Activated CD4-positive, alpha-beta memory T cell treated with anti-CD3 and anti-CD28 coated beads for 36 hours (primary cell): ENCODE results near the gene FGD5. TPM values are rescaled to one million over a fixed set of nuclear protein-coding genes. Genes with fewer than 3 reads are reported as not detected.

Experiments used
- CTCF ChIA-PET: fragments of 350-600 bp; sonication (Branson Sonifier 250); formaldehyde crosslinking; loops from one replicate; lab custom pipeline; 2021; ENCODE audit warnings: antibody characterized with exemption, inconsistent platforms; lab: Charles Lee
- POLR2A ChIA-PET: fragments of 350-600 bp; sonication (Branson Sonifier 250); formaldehyde crosslinking; loops from one replicate; lab custom pipeline; 2021; ENCODE audit warnings: antibody characterized with exemption; lab: Charles Lee
- DNase-seq: peaks from one replicate; pipeline ENCODE4 v3.0.0-alpha.2; 2020
- H3K27ac Mint-ChIP-seq: one replicate; pipeline ENCODE4 v1.8.0; 2021; ENCODE audit warnings: mixed read lengths
- H3K27me3 Mint-ChIP-seq: one replicate; pipeline ENCODE4 v1.8.0; 2021; ENCODE audit warnings: mixed read lengths
- H3K36me3 Mint-ChIP-seq: one replicate; pipeline ENCODE4 v1.8.0; 2021; ENCODE audit warnings: mixed read lengths
- H3K4me1 Mint-ChIP-seq: one replicate; pipeline ENCODE4 v1.8.0; 2021; ENCODE audit warnings: low read depth, mixed read lengths
- H3K4me3 Mint-ChIP-seq: one replicate; pipeline ENCODE4 v1.8.0; 2021; ENCODE audit warnings: mild to moderate bottlenecking, mixed read lengths
- H3K9me3 Mint-ChIP-seq: one replicate; pipeline ENCODE4 v1.8.0; 2021; ENCODE audit warnings: mixed read lengths
- intact Hi-C: fragments of 100-400 bp; cut with micrococcal nuclease; formaldehyde crosslinking; loops from one replicate; pipeline ENCODE4 v1.15.1; 2023
- total RNA-seq, 2 experiments: library from RNA; stranded (reverse); gene quantifications; one replicate each; pipeline ENCODE4 v1.2.3, GENCODE V29; 2021

FGD5 gene
- total RNA-seq, 2 experiments from 2014 or later, result 0.12 TPM; not detected in 1

DNA sequence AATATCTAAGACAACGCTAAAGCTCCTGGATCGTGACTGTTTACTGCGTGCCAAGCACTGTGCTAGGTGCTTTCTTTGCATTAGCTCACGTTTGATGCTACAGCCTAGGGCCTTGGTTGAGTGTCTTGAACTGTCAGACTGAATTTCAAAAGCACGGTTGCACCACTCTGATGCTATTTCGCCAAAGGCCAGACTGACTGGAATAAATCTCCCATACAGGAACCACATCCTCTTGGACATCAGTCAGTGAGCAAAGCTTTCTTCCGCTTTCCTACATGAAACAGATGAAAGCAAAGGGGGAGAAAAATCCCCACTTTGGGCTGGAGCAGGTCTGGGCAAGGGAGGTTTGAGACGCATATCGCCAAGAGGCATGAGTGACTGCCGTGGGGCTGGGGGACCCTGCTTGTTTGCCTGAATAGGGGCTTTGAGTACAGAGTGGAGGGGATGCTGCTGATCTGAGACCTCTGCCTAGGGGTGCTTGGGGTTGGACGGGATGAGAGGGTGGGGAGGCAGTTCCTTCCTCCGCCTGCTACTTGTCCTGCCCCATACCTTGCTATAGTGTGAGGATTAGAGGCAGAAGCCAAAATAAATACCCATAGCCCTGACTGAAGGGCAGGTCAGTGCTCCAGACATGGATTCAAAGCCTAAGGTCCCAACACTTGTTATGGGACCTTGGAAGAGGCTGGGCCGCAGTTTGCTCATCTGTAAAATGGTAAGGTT is 5.3 kb downstream of the FGD5 start:
- ChIA-PET CTCF (no interaction called here), POLR2A (no interaction called here)
- Mint-ChIP-seq H3K27me3 (peaks cover 12% of the 10 kb centered on the region), H3K36me3 (no peaks in the 10 kb centered on the region), H3K4me3 (no peak overlapping the region), H3K27ac (no peak overlapping the region), H3K4me1 (no peaks in the 10 kb centered on the region), H3K9me3 (no peaks in the 10 kb centered on the region)
- DNase-seq, result no peak
- intact Hi-C loops, result no loop called here

GRCh38 chr3:14824646-14825045 is 5.9 kb downstream of the FGD5 start:
- intact Hi-C loops, result no loop called here
- no peak for DNase-seq
- no peaks in the 10 kb centered on the region for H3K36me3 Mint-ChIP-seq
- H3K4me3 Mint-ChIP-seq, result no peak overlapping the region
- ChIA-PET CTCF (interaction anchor here (0.9 kb wide), 1 partner anchor 13 kb away, joined by 3 read pairs; no protein-coding TSS in a partner anchor), POLR2A (no interaction called here)
- H3K9me3 Mint-ChIP-seq, result no peaks in the 10 kb centered on the region
- no peak overlapping the region for H3K27ac Mint-ChIP-seq
- H3K4me1 Mint-ChIP-seq, result no peaks in the 10 kb centered on the region
- peaks cover 13% of the 10 kb centered on the region for H3K27me3 Mint-ChIP-seq

- POLR2A ChIA-PET, result no interaction called here
- H3K4me1 Mint-ChIP-seq, result no peaks in the 10 kb centered on the region
- no peak overlapping the region for H3K27ac Mint-ChIP-seq
- intact Hi-C loops, result no loop called here
- no peak overlapping the region for H3K4me3 Mint-ChIP-seq
- no peaks in the 10 kb centered on the region for H3K36me3 Mint-ChIP-seq
- peaks cover 13% of the 10 kb centered on the region for H3K27me3 Mint-ChIP-seq
- DNase-seq, result no peak
- no peaks in the 10 kb centered on the region for H3K9me3 Mint-ChIP-seq
- CTCF ChIA-PET, result no interaction called here
Observed at GRCh38 chr3:14826069-14826468, 7.3 kb downstream of the FGD5 start.

- ChIA-PET POLR2A (no interaction called here), CTCF (no interaction called here)
- peaks cover 13% of the 10 kb centered on the region for H3K27me3 Mint-ChIP-seq
- H3K4me3 Mint-ChIP-seq, result no peak overlapping the region
- intact Hi-C loops, result no loop called here
- DNase-seq, result no peak
- H3K9me3 Mint-ChIP-seq, result no peaks in the 10 kb centered on the region
- H3K27ac Mint-ChIP-seq, result no peak overlapping the region
- H3K4me1 Mint-ChIP-seq, result no peaks in the 10 kb centered on the region
- no peaks in the 10 kb centered on the region for H3K36me3 Mint-ChIP-seq
Observed at GRCh38 chr3:14827776-14828175, 9.0 kb downstream of the FGD5 start.

- H3K27ac Mint-ChIP-seq, result no peak overlapping the region
- H3K9me3 Mint-ChIP-seq, result no peaks in the 10 kb centered on the region
- H3K36me3 Mint-ChIP-seq, result no peaks in the 10 kb centered on the region
- DNase-seq, result no peak
- ChIA-PET CTCF (interaction anchor here (1.3 kb wide), 1 partner anchor 92 kb away, joined by 3 read pairs; no protein-coding TSS in a partner anchor), POLR2A (no interaction called here)
- H3K4me3 Mint-ChIP-seq, result no peak overlapping the region
- H3K27me3 Mint-ChIP-seq, result peaks cover 10% of the 10 kb centered on the region
- H3K4me1 Mint-ChIP-seq, result no peaks in the 10 kb centered on the region
- intact Hi-C loops, result no loop called here
Observed at GRCh38 chr3:14829811-14830210, 11.0 kb downstream of the FGD5 start.

DNA sequence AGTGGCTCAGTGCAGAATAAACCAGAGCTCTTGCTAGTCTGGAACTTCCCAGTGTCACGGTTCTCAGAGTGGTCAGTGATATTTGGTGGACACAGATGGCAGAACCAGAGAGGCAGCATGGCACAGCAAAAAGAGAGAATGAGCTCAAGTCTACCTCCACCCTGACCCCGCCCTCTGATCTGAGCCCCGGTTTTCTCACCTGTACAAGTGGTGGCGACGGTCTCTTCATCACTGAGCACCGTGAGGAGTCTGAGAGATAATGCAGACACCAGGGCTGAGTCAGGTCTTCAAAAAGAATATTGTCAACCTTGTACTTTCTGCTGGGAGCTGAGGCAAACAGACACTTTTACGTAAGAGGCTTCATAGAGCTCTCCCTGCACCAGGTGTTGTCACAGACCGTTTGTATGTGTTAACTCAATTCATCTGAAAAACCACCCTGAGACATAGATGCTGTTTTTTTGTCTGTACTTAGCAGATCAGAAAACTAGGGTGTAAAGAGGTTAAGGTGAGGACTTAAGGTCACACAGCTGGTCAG is 13.2 kb downstream of the FGD5 start:
- Mint-ChIP-seq H3K36me3 (no peaks in the 10 kb centered on the region), H3K4me3 (no peak overlapping the region), H3K9me3 (no peaks in the 10 kb centered on the region), H3K27ac (no peak overlapping the region), H3K4me1 (no peaks in the 10 kb centered on the region), H3K27me3 (peaks cover 10% of the 10 kb centered on the region)
- DNase-seq, result no peak
- POLR2A ChIA-PET, result no interaction called here
- CTCF ChIA-PET, result interaction anchor here (0.6 kb wide), 1 partner anchor 354 kb away, joined by 3 read pairs; no protein-coding TSS in a partner anchor
- intact Hi-C loops, result no loop called here

DNA sequence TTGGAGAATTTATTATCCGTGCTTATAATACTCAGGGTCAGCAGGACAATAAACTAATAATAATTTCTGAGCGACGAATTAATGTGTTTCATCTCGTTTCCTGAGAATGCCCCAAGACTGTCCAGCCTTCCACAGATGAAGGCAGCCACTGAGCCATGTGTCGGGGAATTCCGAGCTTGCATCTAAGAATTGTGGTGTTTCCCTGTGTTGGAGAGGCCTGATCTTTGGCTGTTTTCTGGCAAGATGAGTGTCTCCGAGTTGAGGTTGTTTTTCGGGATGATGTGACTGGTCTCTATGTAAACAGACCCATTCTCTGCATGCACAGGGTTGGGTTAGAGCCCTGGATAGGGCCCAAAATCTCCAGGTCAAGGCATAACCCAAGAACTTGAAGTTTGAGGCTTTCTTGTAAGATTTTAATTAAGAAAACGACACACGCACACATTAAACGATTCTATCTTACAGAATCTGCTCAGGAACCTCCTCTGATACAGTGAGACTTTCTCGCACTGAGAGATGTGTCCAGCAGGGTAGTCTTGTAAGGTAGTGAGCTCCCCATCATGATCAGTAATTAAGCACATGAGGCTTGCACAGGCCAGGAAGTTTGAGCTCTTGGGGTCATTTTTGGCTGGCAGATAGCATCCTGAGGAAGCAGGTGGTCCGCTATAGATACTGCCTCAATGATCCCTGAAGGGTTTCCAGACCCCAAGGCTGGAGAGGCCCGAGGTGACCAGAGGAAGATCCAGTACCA is 14.4 kb downstream of the FGD5 start:
- no peaks in the 10 kb centered on the region for H3K9me3 Mint-ChIP-seq
- no peak for DNase-seq
- peaks cover 7% of the 10 kb centered on the region for H3K27me3 Mint-ChIP-seq
- intact Hi-C loops, result no loop called here
- no peak overlapping the region for H3K4me3 Mint-ChIP-seq
- no peaks in the 10 kb centered on the region for H3K4me1 Mint-ChIP-seq
- H3K36me3 Mint-ChIP-seq, result no peaks in the 10 kb centered on the region
- ChIA-PET CTCF (no interaction called here), POLR2A (no interaction called here)
- no peak overlapping the region for H3K27ac Mint-ChIP-seq

DNA sequence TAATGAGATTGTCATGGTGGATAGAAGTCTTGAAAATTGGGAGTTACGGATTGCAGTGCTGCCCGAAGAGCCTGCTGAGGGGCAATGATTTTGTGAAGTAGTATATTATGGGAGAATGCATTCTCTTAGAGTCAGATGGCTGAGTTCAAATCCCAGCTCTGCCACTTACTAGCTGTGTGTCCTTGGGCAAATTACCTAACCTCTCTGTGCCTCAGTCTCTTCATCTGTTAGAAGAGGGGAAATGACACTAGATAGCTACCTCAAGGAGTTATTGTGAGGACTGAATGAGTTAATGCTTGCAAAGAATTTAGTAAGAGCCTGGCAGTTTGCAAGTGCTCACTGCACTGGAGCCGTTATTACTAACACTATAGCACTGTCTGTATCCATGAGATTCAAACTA is 15.4 kb downstream of the FGD5 start:
- CTCF ChIA-PET, result interaction anchor here (1.5 kb wide), 1 partner anchor 20 kb away, joined by 3 read pairs; no protein-coding TSS in a partner anchor
- DNase-seq, result no peak

DNA sequence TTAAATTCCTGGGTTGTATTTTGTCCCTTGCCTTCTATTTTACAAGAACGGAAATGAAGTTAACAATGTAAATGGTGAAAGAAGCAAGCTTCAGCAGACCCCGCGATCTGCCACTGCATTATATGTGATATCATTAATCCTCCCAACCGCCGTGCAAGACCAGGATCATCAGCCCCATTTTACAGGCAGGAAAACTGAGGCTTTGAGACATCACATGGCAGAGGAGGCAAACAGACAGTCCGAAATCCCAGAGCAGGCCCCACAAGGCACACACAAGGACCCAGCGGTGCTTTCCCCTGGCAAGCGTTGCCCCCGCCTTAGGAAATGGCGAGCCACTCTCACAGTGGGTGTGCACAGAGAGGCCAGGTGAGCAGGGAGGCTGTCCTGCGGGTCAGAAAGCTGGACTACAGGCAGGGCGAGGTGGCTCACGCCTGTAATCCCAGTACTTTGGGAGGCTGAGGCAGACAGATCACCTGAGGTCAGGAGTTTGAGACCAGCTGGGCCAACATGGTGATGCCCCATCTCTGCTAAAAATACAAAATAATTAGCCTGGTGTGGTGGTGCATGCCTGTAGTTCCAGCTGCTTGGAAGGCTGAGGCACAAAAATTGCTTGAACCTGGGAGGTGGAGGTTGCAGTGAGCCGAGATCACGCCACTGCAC is 16.2 kb downstream of the FGD5 start:
- Mint-ChIP-seq H3K27ac (no peak overlapping the region), H3K27me3 (no peaks in the 10 kb centered on the region), H3K9me3 (no peaks in the 10 kb centered on the region), H3K4me3 (no peak overlapping the region), H3K4me1 (no peaks in the 10 kb centered on the region), H3K36me3 (no peaks in the 10 kb centered on the region)
- ChIA-PET POLR2A (no interaction called here), CTCF (interaction anchor here (1.5 kb wide), 1 partner anchor 19 kb away, joined by 3 read pairs; no protein-coding TSS in a partner anchor)
- DNase-seq, result no peak
- intact Hi-C loops, result no loop called here

More for the DNA sequence above, 15.4 kb downstream of the FGD5 start:
- Mint-ChIP-seq H3K36me3 (no peaks in the 10 kb centered on the region), H3K4me1 (no peaks in the 10 kb centered on the region), H3K27me3 (peaks cover 2% of the 10 kb centered on the region), H3K9me3 (no peaks in the 10 kb centered on the region), H3K27ac (no peak overlapping the region), H3K4me3 (no peak overlapping the region)
- intact Hi-C loops, result no loop called here
- POLR2A ChIA-PET, result no interaction called here

GRCh38 chr3:14836049-14836468 is 17.3 kb downstream of the FGD5 start:
- Mint-ChIP-seq H3K27ac (no peak overlapping the region), H3K9me3 (no peaks in the 10 kb centered on the region), H3K4me1 (no peaks in the 10 kb centered on the region), H3K4me3 (no peak overlapping the region), H3K36me3 (no peaks in the 10 kb centered on the region), H3K27me3 (no peaks in the 10 kb centered on the region)
- no peak for DNase-seq
- ChIA-PET POLR2A (no interaction called here), CTCF (no interaction called here)
- intact Hi-C loops, result no loop called here

GRCh38 chr3:14837186-14837877 is 18.6 kb downstream of the FGD5 start:
- no peaks in the 10 kb centered on the region for H3K27me3 Mint-ChIP-seq
- ChIA-PET POLR2A (no interaction called here), CTCF (interaction anchor here (1.0 kb wide), 1 partner anchor 12 kb away, joined by 3 read pairs; no protein-coding TSS in a partner anchor)
- H3K27ac Mint-ChIP-seq, result no peak overlapping the region
- intact Hi-C loops, result no loop called here
- no peaks in the 10 kb centered on the region for H3K9me3 Mint-ChIP-seq
- no peak for DNase-seq
- H3K36me3 Mint-ChIP-seq, result no peaks in the 10 kb centered on the region
- H3K4me3 Mint-ChIP-seq, result no peak overlapping the region
- no peaks in the 10 kb centered on the region for H3K4me1 Mint-ChIP-seq
